Mesendoderm (in vitro differentiated cells): Measurements from ENCODE around the gene ZNF606.

ENCODE experiments used
- DNase-seq: peaks from one replicate; pipeline ENCODE4 v3.0.0; 2013
- H2AK5ac ChIP-seq: 2 replicates; pipeline ENCODE4 v1.6.1; 2013; ENCODE audit warnings: low read length, inconsistent platforms
- H2BK120ac ChIP-seq: 2 replicates; pipeline ENCODE4 v1.6.1; 2013; ENCODE audit warnings: low read depth, mild to moderate bottlenecking, low read length, moderate library complexity, mixed read lengths
- H2BK15ac ChIP-seq: replicated peaks from 2 replicates; pipeline ENCODE4 v1.6.1; 2013; ENCODE audit warnings: low read depth, mild to moderate bottlenecking, moderate library complexity
- H2BK5ac ChIP-seq: 2 replicates; pipeline ENCODE4 v1.6.1; 2013; ENCODE audit warnings: low read length, inconsistent platforms
- H3K18ac ChIP-seq: 2 replicates; pipeline ENCODE4 v1.6.1; 2013; ENCODE audit warnings: mild to moderate bottlenecking, low read length, mixed read lengths
- H3K23ac ChIP-seq: one replicate; pipeline ENCODE4 v1.6.1; 2013; ENCODE audit warnings: low read length
- H3K27ac ChIP-seq: 2 replicates; pipeline ENCODE4 v1.5.1; 2013; ENCODE audit warnings: low read depth, mild to moderate bottlenecking, inconsistent platforms, low read length, moderate library complexity
- H3K27me3 ChIP-seq: 2 replicates; pipeline ENCODE4 v1.6.1; 2013; ENCODE audit warnings: low read length, control low read depth, mild to moderate bottlenecking, inconsistent platforms; ENCODE audit not compliant: insufficient read depth, poor library complexity
- H3K36me3 ChIP-seq: 2 replicates; pipeline ENCODE4 v1.6.1; 2013; ENCODE audit warnings: low read length, inconsistent platforms; ENCODE audit not compliant: control insufficient read depth, insufficient read depth
- H3K4ac ChIP-seq: one replicate; pipeline ENCODE4 v1.6.1; 2013; ENCODE audit warnings: low read depth, mild to moderate bottlenecking, low read length, moderate library complexity
- H3K4me1 ChIP-seq: 2 replicates; pipeline ENCODE4 v1.6.1; 2013; ENCODE audit warnings: low read depth, low read length, inconsistent platforms; ENCODE audit not compliant: control insufficient read depth
- H3K4me2 ChIP-seq: 2 replicates; pipeline ENCODE4 v1.6.1; 2013; ENCODE audit warnings: low read length
- H3K4me3 ChIP-seq: 2 replicates; pipeline ENCODE4 v1.5.1; 2013; ENCODE audit warnings: mild to moderate bottlenecking, low read length
- H3K56ac ChIP-seq: one replicate; pipeline ENCODE4 v1.6.1; 2013; ENCODE audit warnings: low read length
- H3K79me1 ChIP-seq: 2 replicates; pipeline ENCODE4 v1.6.1; 2013; ENCODE audit warnings: low read length, inconsistent platforms
- H3K79me2 ChIP-seq: 2 replicates; pipeline ENCODE4 v1.6.1; 2013; ENCODE audit warnings: mild to moderate bottlenecking, low read length; ENCODE audit not compliant: control insufficient read depth, insufficient read depth
- H3K9ac ChIP-seq: 2 replicates; pipeline ENCODE4 v1.6.1; 2013; ENCODE audit warnings: low read length, inconsistent platforms
- H4K5ac ChIP-seq: one replicate; pipeline ENCODE4 v1.6.1; 2013; ENCODE audit warnings: low read length
- H4K8ac ChIP-seq: one replicate; pipeline ENCODE4 v1.6.1; 2013; ENCODE audit warnings: low read depth, mild to moderate bottlenecking, control low read depth, low read length, moderate library complexity
- WGBS: extraction: QIAGEN DNeasy Blood & Tissue Kit; methylation state at CpG from one replicate; pipeline ENCODE4 v1.1.7; 2013; ENCODE audit warnings: low lambda C conversion rate, missing lambda C conversion rate; ENCODE audit not compliant: insufficient coverage; ENCODE audit errors: extremely low coverage; 5-methylcytosine and 5-hydroxymethylcytosine counted together

The ZNF606 gene

GRCh38 chr19:58001895-58002369 lies 688 bp downstream of the ZNF606 start:
- no peak overlapping the region for H2BK5ac ChIP-seq
- H3K4me3 ChIP-seq: peak overlapping the region; percentile 89
- H3K23ac ChIP-seq: peak overlapping the region; percentile 87
- peak overlapping the region; percentile 91 for H3K9ac ChIP-seq
- H3K4me2 ChIP-seq: peak overlapping the region; percentile 65
- WGBS: no CpG with 5 or more reads among the region's 23 CpGs
- peaks cover 20% of the 10 kb centered on the region for H3K36me3 ChIP-seq
- peaks cover 5% of the 10 kb centered on the region for H3K4me1 ChIP-seq
- peak overlapping the region; percentile 81 for H3K18ac ChIP-seq
- H3K79me2 ChIP-seq: peaks cover 22% of the 10 kb centered on the region
- peak; percentile 54 for DNase-seq
- H3K27me3 ChIP-seq: no peaks in the 10 kb centered on the region
- peak overlapping the region; percentile 28 for H4K8ac ChIP-seq
- no peak overlapping the region for H4K5ac ChIP-seq
- H2BK120ac ChIP-seq: no peak overlapping the region
- peak overlapping the region; percentile 99 for H3K56ac ChIP-seq
- H3K4ac ChIP-seq: peak overlapping the region; percentile 44
- H3K79me1 ChIP-seq: peaks cover 27% of the 10 kb centered on the region
- H3K27ac ChIP-seq: peak overlapping the region; percentile 85
- no peak overlapping the region for H2AK5ac ChIP-seq
- H2BK15ac ChIP-seq: no peak overlapping the region

- Histone ChIP-seq H3K79me1 (peaks cover 27% of the 10 kb centered on the region), H3K4me1 (peaks cover 5% of the 10 kb centered on the region), H2BK5ac (no peak overlapping the region), H3K4me2 (no peak overlapping the region), H3K36me3 (peaks cover 17% of the 10 kb centered on the region), H3K23ac (no peak overlapping the region), H3K18ac (no peak overlapping the region), H2BK15ac (no peak overlapping the region), H3K27ac (no peak overlapping the region), H4K8ac (no peak overlapping the region), H4K5ac (no peak overlapping the region), H3K56ac (no peak overlapping the region), H3K4me3 (no peak overlapping the region), H3K4ac (no peak overlapping the region), H3K9ac (no peak overlapping the region), H3K27me3 (no peaks in the 10 kb centered on the region), H2BK120ac (no peak overlapping the region), H2AK5ac (no peak overlapping the region), H3K79me2 (peaks cover 22% of the 10 kb centered on the region)
- no CpG with 5 or more reads among the region's 4 CpGs for WGBS
- no peak for DNase-seq
Observed at GRCh38 chr19:58000677-58001076, 1.9 kb downstream of the ZNF606 start.

GRCh38 chr19:57992841-57993240 lies 9.8 kb downstream of the ZNF606 start:
- peak; percentile 78 for DNase-seq
- no peak overlapping the region for H3K56ac ChIP-seq
- H3K4ac ChIP-seq: no peak overlapping the region
- WGBS: no CpG with 5 or more reads among the region's 1 CpG
- H3K23ac ChIP-seq: no peak overlapping the region
- no peak overlapping the region for H2BK120ac ChIP-seq
- no peaks in the 10 kb centered on the region for H3K79me2 ChIP-seq
- H3K27ac ChIP-seq: no peak overlapping the region
- no peaks in the 10 kb centered on the region for H3K27me3 ChIP-seq
- H2BK5ac ChIP-seq: no peak overlapping the region
- H3K79me1 ChIP-seq: peaks cover 3% of the 10 kb centered on the region
- H3K4me2 ChIP-seq: no peak overlapping the region
- no peak overlapping the region for H4K8ac ChIP-seq
- H4K5ac ChIP-seq: no peak overlapping the region
- peaks cover 6% of the 10 kb centered on the region for H3K36me3 ChIP-seq
- H3K4me3 ChIP-seq: no peak overlapping the region
- no peak overlapping the region for H3K9ac ChIP-seq
- H2BK15ac ChIP-seq: no peak overlapping the region
- H3K4me1 ChIP-seq: no peaks in the 10 kb centered on the region
- H3K18ac ChIP-seq: no peak overlapping the region
- H2AK5ac ChIP-seq: no peak overlapping the region

GRCh38 chr19:57978586-57979289 lies 23.9 kb downstream of the ZNF606 start:
- Histone ChIP-seq H3K18ac (no peak overlapping the region), H3K23ac (no peak overlapping the region), H3K9ac (no peak overlapping the region), H2BK120ac (no peak overlapping the region), H3K4me1 (no peaks in the 10 kb centered on the region), H3K79me1 (no peaks in the 10 kb centered on the region), H2AK5ac (no peak overlapping the region), H3K4me2 (no peak overlapping the region), H2BK15ac (no peak overlapping the region), H3K4ac (no peak overlapping the region), H3K56ac (no peak overlapping the region), H2BK5ac (no peak overlapping the region), H4K8ac (no peak overlapping the region), H3K27me3 (no peaks in the 10 kb centered on the region), H3K27ac (no peak overlapping the region), H3K4me3 (no peak overlapping the region), H3K36me3 (peaks cover 19% of the 10 kb centered on the region), H3K79me2 (no peaks in the 10 kb centered on the region), H4K5ac (no peak overlapping the region)
- DNase-seq: peak; percentile 37
- WGBS: no CpG with 5 or more reads among the region's 3 CpGs

- no peak within 1 kb of the TSS for H3K18ac ChIP-seq
- no peak within 1 kb of the TSS for H2BK120ac ChIP-seq
- no peak for DNase-seq
- H2BK15ac ChIP-seq: no peak within 1 kb of the TSS
- no peak within 1 kb of the TSS for H4K5ac ChIP-seq
- no peaks in the 10 kb centered on the region for H3K79me1 ChIP-seq
- no peak within 1 kb of the TSS for H3K9ac ChIP-seq
- no peak within 1 kb of the TSS for H3K23ac ChIP-seq
- H3K4me2 ChIP-seq: no peak within 1 kb of the TSS
- no peak within 1 kb of the TSS for H3K4ac ChIP-seq
- no peaks in the 10 kb centered on the region for H3K27me3 ChIP-seq
- H3K27ac ChIP-seq: no peak within 1 kb of the TSS
- H3K79me2 ChIP-seq: no peaks in the 10 kb centered on the region
- no peak within 1 kb of the TSS for H4K8ac ChIP-seq
- no peaks in the 10 kb centered on the region for H3K4me1 ChIP-seq
- no peak within 1 kb of the TSS for H2AK5ac ChIP-seq
- WGBS: no CpG with 5 or more reads among the region's 4 CpGs
- H3K4me3 ChIP-seq: no peak within 1 kb of the TSS
- H3K36me3 ChIP-seq: peaks cover 2% of the 10 kb centered on the region
- no peak within 1 kb of the TSS for H3K56ac ChIP-seq
- no peak within 1 kb of the TSS for H2BK5ac ChIP-seq
Observed at GRCh38 chr19:57974434-57974833, 28.2 kb downstream of the ZNF606 start, which contains the start of gene C19orf18. TSS of gene C19orf18 (minus strand) at chr19:57974534. CDS start at chr19:57974432, 102 bp downstream.
